GM18498 (cell line): ENCODE measurements around the gene SPRY4.
"Not testable (repeated sequence)": the region's sequence is repeated elsewhere in the genome, so short reads cannot be mapped to it uniquely, and the experiment has no call there.

Experiments
- ATAC-seq: cut with Tn5 transposase; IDR thresholded peaks from one replicate; pipeline ENCODE4 v1.9.1; 2021; ENCODE audit warnings: mild to moderate bottlenecking, moderate library complexity; ENCODE audit not compliant: unreplicated experiment

SPRY4 gene

DNA sequence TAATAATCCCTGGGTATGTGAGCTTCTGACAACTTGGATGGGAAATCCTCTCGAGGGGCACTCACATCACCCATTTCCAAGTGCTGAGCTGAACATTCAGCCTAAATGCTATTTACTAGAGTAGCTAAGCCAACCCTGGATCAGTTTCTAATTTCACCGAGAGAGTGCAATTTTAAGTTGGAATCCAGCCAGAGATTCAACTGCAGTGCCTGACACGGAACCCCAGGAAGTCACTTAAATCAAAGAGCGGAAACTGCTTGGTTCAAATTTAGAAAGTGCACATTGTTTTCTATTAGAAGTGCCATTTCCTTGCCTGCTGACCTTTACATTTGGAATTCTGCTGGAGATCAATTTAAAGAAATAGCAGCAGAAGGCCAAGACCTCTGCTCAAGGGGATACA, 8.8 kb downstream of the SPRY4 start:
- ATAC-seq: no peak

DNA sequence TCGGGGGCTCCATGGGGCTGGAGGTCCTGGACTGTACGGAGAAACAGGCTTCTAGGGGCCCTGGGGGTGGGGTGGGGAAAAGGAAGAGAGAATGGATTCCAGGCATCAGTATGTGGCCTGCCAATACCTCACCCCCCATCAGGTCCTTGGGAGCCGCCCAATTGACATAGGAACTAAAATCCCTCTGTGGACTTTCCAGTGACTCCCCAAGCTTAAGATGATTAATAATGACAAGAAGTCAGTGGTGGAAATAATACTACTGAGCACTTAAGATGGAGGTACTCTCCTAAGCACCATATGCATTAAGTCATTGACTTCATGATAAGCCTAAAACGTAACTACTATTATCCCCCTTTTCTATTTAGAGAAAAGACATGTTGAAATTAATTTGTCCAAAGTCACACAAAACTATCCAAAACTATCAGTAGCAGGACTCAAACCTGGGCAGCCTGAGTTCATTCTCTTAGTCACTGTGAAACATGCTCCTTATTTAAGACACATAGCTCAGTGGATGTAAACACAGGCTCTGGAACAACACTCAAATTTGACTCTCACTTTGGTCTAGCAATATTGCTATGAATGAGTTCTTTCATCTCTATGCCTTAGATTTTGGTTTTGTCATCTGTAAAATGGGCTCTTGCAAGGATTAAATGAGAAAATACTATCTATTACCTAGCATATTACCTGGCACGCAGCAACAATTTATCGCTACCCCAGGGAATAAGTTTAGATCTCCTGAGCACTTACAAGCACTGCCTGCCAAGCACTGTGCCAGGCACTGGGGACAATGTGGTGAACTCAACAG, 9.5 kb downstream of the SPRY4 start:
- no peak for ATAC-seq

DNA sequence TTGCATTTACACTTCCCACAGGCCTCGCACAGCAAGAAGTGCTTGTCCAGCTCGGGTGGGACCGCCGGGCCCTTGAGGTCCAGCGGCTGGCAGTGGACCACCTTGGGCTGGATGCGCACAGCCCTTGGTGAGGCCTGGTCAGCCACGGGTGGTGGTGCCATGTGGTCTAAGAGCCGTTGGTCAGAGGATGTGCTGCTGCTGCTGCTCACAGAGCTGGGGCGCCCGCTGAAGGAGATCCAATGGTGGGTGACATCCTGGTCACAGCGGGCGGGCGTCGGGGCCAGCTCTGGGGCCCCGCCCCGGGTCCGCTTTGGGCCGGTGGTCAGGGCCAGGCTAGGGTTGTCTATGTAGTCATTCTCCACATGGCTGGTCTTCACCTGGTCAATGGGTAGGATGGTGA, 10.2 kb downstream of the SPRY4 start:
- ATAC-seq: no peak

DNA sequence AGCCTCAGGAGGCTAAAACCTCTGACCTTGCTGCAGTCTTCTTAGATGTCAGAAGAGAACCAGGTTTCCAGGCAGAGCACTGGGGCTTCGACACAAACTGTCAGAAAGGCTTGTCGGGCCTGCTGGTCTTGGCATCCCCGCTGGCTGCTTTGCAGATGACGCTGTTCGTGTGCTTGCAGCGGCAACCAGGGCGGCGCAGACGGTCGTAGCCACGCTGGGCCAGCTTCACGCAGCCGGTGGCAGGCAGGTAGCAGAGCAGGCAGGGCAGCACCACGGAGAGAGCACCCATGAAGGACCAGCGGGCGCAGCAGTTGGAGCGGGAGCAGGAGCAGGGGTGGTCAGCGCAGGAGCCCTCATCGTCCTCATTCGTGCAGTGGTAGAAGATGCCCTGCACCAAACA, 10.7 kb downstream of the SPRY4 start:
- ATAC-seq: no peak

DNA sequence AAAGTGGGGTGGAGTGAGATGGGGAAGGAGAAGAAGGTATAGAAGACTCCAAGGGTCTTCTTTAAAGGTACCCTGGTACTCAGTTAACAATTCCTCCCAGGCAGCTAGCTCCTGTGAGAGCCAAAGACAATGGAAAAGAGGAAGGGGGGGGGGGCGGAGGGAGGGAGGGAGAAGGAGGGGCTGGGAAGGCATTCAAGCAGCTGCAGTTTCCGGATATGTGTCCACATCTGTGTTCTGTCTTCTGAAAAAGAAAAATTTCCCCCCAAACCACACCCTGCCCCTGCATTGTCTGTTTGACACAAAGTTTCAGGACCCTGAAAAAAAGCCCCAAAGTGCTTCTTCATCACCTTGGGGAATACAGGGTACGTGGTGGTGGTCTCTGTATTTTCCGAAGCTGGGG, 11.1 kb downstream of the SPRY4 start:
- ATAC-seq: no peak

DNA sequence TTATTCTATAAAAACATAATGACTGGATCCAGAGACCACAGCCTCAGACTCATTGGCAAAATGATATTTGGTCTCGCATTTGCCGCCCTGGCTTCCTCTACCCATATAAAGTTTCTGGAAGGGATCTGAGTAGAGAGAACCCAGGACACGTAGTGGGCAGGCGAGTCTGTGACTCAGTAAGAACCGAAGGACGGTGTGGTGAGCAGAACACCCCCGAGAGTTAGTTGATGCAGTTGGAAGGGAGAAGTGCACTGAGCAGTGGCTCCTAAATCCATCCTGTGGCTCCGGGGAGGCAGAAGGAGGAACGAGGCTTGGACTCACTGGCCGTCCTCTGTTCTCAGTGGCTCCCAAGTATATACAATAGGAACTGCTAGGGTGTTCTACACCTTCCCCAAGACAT, 11.5 kb downstream of the SPRY4 start:
- no peak for ATAC-seq

DNA sequence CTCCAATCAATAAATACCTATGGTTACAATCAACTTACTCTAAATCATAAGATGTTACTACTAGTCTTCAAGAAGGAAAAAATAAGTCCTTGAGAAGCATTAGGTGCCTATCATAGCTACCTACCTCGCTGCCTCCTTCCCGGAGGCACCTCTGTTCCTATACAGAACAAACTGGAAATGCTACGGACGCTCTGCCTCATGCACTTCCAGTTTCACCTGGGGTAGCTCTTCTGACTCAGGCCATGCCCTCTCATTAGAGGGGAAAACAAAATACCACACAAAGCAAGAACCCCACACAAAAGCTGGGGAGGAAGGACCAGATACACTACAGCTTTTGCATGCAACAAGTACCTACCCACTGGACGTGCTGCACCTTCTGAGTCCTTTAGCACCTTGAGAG, 12.4 kb downstream of the SPRY4 start:
- ATAC-seq: no peak

DNA sequence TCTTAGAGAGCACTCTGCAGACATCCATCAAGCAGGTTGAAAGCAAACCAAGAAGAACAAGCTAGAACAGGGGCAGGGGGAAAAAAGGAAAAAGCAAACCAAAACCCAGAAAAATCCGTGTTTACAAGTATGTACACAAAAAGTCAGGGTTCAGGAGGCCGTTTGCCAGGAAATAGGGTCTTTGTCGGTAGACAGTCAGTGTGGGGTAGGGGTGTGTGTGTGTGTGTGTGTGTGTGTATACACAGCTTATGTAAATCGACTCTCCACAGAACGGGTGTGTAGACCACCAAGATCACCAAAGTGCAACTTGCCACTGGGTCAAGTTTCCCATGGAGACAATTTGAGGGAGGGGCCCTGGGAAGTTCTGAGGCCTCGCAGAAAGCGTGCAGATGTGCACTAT, 13.1 kb downstream of the SPRY4 start:
- no peak for ATAC-seq

DNA sequence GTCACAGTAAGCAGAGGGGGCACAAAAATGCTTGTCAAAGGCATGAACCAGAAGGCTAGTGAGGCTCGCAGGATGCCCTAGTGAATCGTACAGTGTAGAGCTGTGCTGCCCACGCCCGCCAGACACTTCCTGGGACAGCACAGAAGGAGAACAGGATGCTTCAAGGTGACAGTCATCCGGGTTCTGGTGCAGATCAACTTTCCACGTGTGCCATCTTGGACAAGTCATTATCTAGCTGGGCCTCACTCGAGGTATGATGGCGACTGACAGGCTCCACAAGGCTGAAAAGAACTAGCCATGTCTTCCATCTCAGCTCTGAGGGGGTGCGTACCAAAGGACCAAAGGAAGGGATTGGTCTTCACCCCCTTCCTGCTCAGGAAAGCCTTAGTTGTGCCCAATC, 14.0 kb downstream of the SPRY4 start:
- no peak for ATAC-seq

DNA sequence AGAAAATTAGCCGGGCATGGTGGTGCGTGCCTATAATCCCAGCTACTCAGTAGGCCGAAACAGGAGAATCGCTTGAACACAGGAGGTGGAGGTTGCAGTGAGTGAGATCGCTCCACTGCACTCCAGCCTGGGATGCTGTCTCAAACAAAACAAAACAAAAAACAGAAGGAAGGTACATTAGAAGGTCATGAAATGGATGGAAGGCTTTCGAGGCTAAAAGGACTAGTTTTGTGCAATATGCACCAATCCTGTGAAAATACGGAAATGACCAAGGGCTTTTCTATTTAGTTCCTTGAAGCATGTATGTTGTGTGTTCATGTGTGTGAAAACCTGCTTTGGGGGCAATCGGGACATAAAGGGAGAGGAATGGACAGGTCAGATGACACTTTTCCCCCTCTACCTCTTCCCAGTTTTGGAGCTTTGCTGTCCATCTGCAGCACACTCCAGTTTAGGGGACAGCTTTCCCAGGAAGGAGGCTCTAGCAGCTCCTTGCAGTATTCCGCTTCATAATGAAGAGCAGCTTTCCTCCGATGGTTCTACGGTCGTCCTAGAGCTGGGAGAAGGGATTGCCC, 15.0 kb downstream of the SPRY4 start:
- no peak for ATAC-seq

DNA sequence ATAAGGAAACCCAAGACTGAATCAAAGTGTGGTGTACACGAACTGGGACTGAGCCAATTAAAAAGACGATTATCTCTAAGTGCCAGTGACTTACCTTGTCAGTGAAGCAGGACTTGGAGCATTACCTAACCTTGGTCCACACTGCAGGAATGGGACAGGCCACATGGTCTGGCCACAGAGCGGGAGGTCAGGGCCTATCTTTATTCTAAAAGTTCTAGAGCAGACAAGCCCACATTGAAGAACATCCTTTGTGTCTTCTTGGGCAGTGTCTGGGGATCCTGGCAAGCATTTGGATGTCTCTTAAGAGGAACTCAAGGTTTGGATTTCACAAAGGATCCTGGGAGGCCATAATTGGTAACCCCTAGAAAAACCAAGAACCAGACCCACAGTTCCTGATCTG, 16.5 kb downstream of the SPRY4 start:
- ATAC-seq: no peak

DNA sequence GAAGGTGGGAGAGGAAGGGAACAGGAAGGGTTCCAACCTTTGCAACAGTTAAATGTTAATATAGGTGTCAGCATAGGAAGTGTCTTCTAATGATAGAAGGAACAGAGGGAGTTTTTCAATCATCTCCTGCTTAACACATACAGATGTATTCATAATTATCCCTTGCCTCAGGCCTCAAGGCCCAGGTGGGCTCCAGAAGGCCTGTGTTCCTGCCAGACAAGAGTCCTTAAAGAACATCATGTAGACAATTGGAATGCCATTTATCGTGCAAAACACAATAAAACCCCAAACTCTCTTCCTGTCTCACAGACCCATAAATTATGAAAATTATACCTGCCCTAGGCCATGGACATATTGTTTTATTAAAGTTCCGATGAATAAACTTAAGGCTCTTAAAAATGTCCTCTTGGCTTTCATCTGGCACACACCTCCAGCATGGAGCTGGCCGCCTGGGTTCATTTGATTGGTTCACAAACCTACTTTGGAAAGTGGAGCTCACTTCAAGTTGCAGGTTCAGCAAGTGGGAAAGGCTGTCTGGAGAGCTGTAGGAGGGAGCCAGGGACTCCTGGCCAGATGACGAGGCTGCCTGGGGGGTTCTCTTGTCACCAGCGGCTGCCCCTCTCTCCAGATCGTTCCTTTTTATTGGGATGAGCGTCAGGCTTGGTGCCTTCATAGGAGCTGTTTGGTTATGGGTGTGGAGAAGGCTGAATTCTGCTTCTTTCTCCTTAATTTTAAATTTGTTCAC, 17.5 kb downstream of the SPRY4 start:
- no peak for ATAC-seq

DNA sequence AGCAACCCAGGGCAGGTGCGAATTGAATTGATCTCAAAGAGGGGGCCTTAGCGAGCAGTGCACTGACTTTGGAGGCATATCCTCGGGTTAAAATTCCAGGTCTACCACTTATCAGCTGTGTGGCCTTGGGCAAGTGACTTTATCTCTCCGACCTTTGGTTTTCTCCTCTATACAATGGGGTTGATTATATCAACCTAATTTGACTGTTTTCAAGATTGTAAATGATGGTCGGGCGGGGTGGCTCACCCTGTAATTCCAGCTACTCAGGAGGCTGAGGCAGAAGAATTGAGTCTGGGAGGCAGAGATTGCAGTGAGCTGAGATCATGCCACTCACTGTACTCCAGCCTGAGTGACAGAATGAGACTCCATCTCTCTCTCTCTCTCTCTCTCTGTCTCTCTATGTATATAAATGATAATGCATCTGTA, 18.7 kb downstream of the SPRY4 start:
- ATAC-seq: no peak

DNA sequence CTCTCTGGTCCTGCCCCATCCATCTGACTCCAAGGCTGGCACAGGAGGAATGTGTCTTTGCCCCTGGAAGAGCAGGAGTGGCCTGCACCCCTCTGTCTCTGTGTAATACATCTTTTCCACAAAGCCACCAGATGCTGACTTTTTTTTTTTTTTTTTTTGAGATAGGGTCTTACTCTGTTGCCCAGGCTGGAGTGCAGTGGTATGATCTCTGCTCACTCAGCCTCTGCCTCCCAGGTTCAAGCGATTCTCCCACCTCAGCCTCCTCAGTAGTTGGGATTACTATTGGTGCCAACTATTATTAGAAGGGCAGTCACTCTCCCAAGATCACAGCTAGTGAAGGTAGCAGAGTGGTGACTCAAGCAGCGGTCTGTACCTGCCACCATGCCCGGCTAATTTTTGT, 19.6 kb downstream of the SPRY4 start:
- ATAC-seq: no peak

DNA sequence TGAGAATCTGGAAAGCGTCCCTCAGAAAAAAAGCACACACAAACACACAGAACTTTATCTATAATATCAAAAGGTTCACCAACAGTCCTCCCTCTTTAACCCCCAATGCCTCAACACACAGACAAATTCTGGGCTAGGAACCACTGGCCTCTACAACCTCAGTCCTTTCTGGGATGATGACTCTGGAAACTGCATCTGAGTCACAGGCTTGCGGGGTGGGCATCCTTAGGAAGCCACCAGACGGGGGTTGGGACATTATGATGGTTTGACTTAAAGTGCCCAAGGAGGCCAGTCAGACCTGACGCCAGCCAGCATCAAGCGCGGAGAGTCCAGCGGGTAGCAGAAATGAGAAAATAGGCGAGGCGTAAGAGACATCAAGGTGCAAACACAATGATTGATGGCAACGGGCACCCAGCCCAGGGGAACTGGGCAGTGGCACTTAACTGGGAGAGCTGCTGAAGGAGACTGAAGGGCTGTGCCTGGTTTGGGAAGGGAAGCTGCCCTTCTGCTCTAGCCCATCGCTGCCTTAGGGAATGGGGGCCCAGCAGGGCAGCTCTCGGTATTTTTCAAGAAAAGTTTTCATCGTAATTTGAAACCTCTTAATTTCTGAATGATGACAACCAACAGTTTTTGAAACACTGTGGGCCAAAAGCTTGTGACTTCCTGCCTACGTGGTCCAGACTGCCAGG, 20.7 kb downstream of the SPRY4 start:
- no peak for ATAC-seq

DNA sequence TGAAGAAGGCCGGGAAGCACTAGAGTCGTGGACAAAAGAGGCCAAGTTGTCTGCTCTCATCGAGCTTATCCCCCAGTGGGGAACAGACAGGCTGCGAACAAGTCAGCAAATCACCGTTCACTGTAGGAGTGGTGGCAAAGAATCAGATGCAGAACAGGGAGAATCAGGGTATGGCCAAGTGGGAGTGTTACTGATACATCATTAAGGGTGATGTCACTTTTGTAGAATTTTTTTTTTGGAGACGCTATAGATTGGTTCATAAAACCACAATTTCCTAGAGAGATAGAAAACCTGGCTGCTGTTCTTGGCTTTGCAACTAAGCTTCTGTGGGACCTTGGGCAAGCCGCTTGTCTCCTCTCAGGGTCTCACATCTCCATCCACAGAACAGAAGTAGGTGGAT, 21.3 kb downstream of the SPRY4 start:
- no peak for ATAC-seq

DNA sequence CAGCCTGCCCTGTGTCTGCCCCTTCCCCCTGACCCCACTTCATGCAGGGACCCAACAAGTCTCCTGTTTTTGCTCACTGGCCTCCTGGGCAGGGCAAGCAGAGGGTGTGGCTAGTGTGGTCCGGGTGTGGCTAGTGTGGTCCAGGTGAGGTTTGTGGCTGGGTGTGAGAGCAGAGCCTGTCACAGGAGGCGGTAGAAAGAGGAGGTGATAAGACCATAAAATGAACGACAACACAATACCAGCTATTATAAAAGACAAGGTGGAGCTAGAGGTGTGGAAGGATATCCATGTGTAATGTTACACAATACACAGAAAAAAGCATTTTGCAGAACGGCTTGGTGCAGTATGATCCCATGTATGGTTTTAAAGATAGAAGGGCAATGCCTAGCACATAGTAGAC, 23.3 kb downstream of the SPRY4 start:
- ATAC-seq: no peak

DNA sequence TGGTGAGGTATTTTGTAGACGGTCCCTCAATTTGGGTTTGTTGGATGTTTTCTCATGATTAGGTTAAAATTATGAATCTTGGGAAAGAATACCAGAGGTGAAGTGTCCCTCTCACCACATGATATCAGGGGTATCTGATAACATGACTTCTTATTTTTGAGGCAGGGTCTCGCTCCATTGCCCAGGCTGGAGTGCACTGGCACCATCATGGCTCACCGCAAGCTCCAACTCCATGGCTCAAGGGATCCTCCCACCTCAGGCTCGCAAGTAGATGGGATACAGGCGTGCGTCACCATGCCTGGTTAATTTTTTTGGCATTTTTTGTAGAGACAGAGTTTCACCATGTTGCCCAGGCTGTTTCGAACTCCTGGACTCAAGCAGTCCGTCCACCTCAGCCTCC, 24.1 kb downstream of the SPRY4 start:
- no peak for ATAC-seq

DNA sequence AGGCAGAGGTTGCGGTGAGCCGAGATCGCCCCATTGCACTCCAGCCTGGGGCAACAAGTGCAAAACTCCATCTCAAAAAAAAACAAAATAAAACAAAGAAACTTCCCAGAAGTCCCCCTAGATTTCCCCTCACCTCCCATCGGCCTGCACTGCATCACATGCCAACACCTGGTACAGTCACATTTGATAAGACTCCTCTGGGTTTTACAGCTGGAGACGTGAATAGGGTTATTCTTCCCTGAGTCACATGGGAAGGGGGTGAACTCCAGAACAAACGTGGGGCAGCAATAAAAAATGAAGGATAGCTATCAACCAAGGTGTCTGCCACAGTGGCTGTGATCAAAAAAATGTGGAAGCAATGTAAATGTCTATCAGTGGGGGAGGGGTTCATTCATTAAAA, 26.0 kb downstream of the SPRY4 start:
- ATAC-seq: no peak

DNA sequence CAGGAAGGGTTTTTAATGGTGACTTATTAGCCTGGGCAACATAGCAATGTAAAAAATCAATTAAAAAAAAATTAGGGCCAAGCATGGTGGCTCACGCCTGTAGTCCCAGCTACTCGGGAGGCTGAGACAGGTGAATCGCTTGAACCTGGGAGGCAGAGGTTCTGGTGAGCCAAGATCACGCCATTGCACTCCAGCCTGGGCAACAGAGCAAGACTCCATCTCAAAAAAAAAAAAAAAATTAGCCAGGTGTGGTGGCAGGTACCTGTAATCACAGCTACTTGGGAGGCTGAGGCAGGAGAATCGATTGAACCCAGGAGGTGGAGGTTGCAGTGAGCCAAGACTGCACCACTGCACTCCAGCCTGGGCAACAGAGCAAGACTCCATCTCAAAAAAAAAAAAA, 27.0 kb downstream of the SPRY4 start:
- not testable (repeated sequence) for ATAC-seq

DNA sequence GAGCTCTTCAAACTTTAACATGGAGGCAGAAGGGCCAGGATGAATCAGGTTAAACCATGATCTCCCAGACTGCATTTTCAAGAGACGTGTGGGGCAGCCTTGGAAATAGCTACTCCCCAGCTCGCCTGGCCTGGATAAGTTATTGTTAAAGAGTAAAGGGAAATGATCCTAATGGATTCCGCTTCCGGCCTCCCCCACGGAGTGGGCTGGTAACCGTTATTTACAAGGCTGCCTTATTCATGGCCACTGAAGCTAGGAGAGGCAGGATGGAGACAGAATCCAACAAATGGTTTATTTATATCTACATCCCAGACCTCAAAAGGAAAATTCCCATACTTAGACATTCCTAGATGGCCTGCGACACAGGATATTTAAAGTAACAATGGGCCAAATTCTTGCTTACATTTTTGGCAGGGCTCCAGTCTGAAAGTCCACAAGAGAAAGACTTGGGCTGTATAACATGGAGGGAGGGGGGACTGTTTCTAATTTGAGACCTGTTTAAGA, 27.9 kb downstream of the SPRY4 start:
- ATAC-seq: no peak
